Hepatocyte (in vitro differentiated cells): ENCODE results near the gene C5orf58. TPM values are rescaled to one million over a fixed set of nuclear protein-coding genes. Genes with fewer than 3 reads are reported as not detected.

ENCODE experiments used
- DNase-seq: peaks from one replicate; pipeline ENCODE4 v3.0.0-alpha.2; 2016; ENCODE audit warnings: low spot score
- H2AFZ ChIP-seq: fragments of 200-600 bp; sonication (generic); 2 replicates; pipeline ENCODE4 v1.6.0; 2016; ENCODE audit warnings: antibody characterized with exemption, mild to moderate bottlenecking
- H3K27ac ChIP-seq: fragments of 200-600 bp; sonication (generic); 2 replicates; pipeline ENCODE4 v1.5.1; 2016; ENCODE audit warnings: mild to moderate bottlenecking
- H3K27me3 ChIP-seq: fragments of 200-600 bp; sonication (generic); 2 replicates; pipeline ENCODE4 v1.6.1; 2016
- H3K36me3 ChIP-seq: fragments of 200-600 bp; sonication (generic); replicated peaks from 2 replicates; pipeline ENCODE4 v1.5.1; 2016; ENCODE audit warnings: low read depth; ENCODE audit not compliant: insufficient read depth
- H3K4me1 ChIP-seq: fragments of 200-600 bp; sonication (generic); 2 replicates; pipeline ENCODE4 v1.5.1; 2016; ENCODE audit warnings: mild to moderate bottlenecking, moderate library complexity; ENCODE audit not compliant: insufficient read depth
- H3K4me2 ChIP-seq: fragments of 200-600 bp; sonication (generic); 2 replicates; pipeline ENCODE4 v1.6.0; 2016
- H3K4me3 ChIP-seq: fragments of 200-600 bp; sonication (generic); 2 replicates; pipeline ENCODE4 v1.5.1; 2016; ENCODE audit warnings: mild to moderate bottlenecking
- H3K79me2 ChIP-seq: fragments of 200-600 bp; sonication (generic); 2 replicates; pipeline ENCODE4 v1.6.0; 2017; ENCODE audit warnings: mild to moderate bottlenecking
- H3K9me2 ChIP-seq: fragments of 200-600 bp; sonication (generic); replicated peaks from 2 replicates; pipeline ENCODE4 v1.6.0; 2017; ENCODE audit warnings: mild to moderate bottlenecking; ENCODE audit not compliant: insufficient read depth
- H3K9me3 ChIP-seq: fragments of 200-600 bp; sonication (generic); 2 replicates; pipeline ENCODE4 v1.5.1; 2016; ENCODE audit warnings: low read depth, mild to moderate bottlenecking
- H4K20me1 ChIP-seq: fragments of 200-600 bp; sonication (generic); 2 replicates; pipeline ENCODE4 v1.6.0; 2016; ENCODE audit warnings: mild to moderate bottlenecking; ENCODE audit not compliant: insufficient read depth, poor library complexity, severe bottlenecking
- EZH2 ChIP-seq: fragments of 200-600 bp; sonication (generic); IDR thresholded peaks from 2 replicates; pipeline ENCODE4 v1.6.1; 2016; ENCODE audit warnings: antibody characterized with exemption, mild to moderate bottlenecking, borderline replicate concordance
- EZH2phosphoT487 ChIP-seq: fragments of 200-600 bp; sonication (generic); IDR thresholded peaks from one replicate; pipeline ENCODE4 v1.6.1; 2018; ENCODE audit warnings: antibody characterized with exemption, mild to moderate bottlenecking, low read depth, moderate library complexity; ENCODE audit not compliant: unreplicated experiment, severe bottlenecking
- WGBS: methylation state at CpG from one replicate; pipeline ENCODE4 v1.1.6; 2016; ENCODE audit warnings: low lambda C conversion rate; ENCODE audit errors: missing lambda C conversion rate; 5-methylcytosine and 5-hydroxymethylcytosine counted together
- polyA plus RNA-seq: library from polyadenylated mRNA; unstranded; fragments of >200 nt; fragmentation: Nextera tagmentation; extraction: Ambion mirVana; gene quantifications from 2 replicates; pipeline ENCODE4 v1.2.1, GENCODE V29; 2016
- total RNA-seq: library from RNA; depleted of rRNA; stranded (reverse); fragments of >200 nt; gene quantifications from 2 replicates; pipeline ENCODE4 v1.2.3, GENCODE V29; 2014
- TF ChIP-seq, protein P1 (sequence below): fragments of 200-600 bp; sonication (generic); IDR thresholded peaks from 2 replicates; pipeline ENCODE4 v1.5.1; 2016; ENCODE audit warnings: antibody characterized with exemption, mild to moderate bottlenecking; ENCODE audit not compliant: poor library complexity

C5orf58 gene
- total and polyA plus RNA-seq, 2 experiments from 2014 or later = 0.58 TPM; not detected in 1

- H3K4me2 ChIP-seq = no peak overlapping the region
- H3K9me2 ChIP-seq = no peaks in the 10 kb centered on the region
- H3K4me3 ChIP-seq = no peak overlapping the region
- no peaks in the 10 kb centered on the region for H3K9me3 ChIP-seq
- no peaks in the 10 kb centered on the region for H3K36me3 ChIP-seq
- no peak overlapping the region for H2AFZ ChIP-seq
- H3K79me2 ChIP-seq = no peaks in the 10 kb centered on the region
- no peak overlapping the region for H3K27ac ChIP-seq
- no peaks in the 10 kb centered on the region for H3K4me1 ChIP-seq
- H3K27me3 ChIP-seq = no peaks in the 10 kb centered on the region
- no peak for DNase-seq
- TF ChIP-seq EZH2phosphoT487 (no peak), EZH2 (no peak)
- TF ChIP-seq, protein P1, sequence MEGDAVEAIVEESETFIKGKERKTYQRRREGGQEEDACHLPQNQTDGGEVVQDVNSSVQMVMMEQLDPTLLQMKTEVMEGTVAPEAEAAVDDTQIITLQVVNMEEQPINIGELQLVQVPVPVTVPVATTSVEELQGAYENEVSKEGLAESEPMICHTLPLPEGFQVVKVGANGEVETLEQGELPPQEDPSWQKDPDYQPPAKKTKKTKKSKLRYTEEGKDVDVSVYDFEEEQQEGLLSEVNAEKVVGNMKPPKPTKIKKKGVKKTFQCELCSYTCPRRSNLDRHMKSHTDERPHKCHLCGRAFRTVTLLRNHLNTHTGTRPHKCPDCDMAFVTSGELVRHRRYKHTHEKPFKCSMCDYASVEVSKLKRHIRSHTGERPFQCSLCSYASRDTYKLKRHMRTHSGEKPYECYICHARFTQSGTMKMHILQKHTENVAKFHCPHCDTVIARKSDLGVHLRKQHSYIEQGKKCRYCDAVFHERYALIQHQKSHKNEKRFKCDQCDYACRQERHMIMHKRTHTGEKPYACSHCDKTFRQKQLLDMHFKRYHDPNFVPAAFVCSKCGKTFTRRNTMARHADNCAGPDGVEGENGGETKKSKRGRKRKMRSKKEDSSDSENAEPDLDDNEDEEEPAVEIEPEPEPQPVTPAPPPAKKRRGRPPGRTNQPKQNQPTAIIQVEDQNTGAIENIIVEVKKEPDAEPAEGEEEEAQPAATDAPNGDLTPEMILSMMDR = no peak
- no peaks in the 10 kb centered on the region for H4K20me1 ChIP-seq
Observed at GRCh38 chr5:170285181-170285580, 52.4 kb downstream of the C5orf58 start.

GRCh38 chr5:170286386-170286925 is 53.7 kb downstream of the C5orf58 start:
- no peaks in the 10 kb centered on the region for H3K9me3 ChIP-seq
- H2AFZ ChIP-seq = no peak overlapping the region
- no peak overlapping the region for H3K4me3 ChIP-seq
- no peaks in the 10 kb centered on the region for H3K79me2 ChIP-seq
- no peaks in the 10 kb centered on the region for H4K20me1 ChIP-seq
- no peaks in the 10 kb centered on the region for H3K9me2 ChIP-seq
- H3K27ac ChIP-seq = no peak overlapping the region
- DNase-seq = no peak
- H3K4me2 ChIP-seq = no peak overlapping the region
- TF ChIP-seq, protein P1 = no peak
- TF ChIP-seq EZH2 = no peak
- no peaks in the 10 kb centered on the region for H3K4me1 ChIP-seq
- H3K27me3 ChIP-seq = no peaks in the 10 kb centered on the region
- no peaks in the 10 kb centered on the region for H3K36me3 ChIP-seq
- 67% methylated on average over 3 of the region's 3 CpGs for WGBS

DNA sequence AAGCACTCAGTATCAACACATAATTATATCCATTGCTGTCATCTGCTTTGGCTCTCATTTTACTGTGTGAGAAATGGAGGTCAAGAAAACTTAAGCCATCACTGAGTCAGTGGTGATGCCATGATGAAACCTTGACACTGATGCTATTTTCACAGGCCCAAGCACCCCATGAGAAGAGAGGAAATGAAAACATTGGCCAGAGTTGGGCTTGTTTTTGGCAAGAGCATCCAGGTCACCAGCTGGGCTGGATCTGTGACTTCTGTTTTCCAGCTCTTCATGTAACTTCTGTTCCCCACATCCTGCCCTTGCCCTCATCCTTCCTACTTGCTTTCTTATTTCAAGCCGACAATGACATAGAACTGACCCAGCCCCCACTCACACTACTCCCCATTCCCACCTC is 54.7 kb downstream of the C5orf58 start:
- Histone ChIP-seq H3K4me1 (no peaks in the 10 kb centered on the region), H3K79me2 (no peaks in the 10 kb centered on the region), H3K9me2 (no peaks in the 10 kb centered on the region), H3K27ac (no peak overlapping the region), H3K4me2 (no peak overlapping the region), H4K20me1 (no peaks in the 10 kb centered on the region), H3K36me3 (no peaks in the 10 kb centered on the region), H2AFZ (no peak overlapping the region), H3K27me3 (peaks cover 4% of the 10 kb centered on the region), H3K9me3 (no peaks in the 10 kb centered on the region), H3K4me3 (no peak overlapping the region)
- DNase-seq = no peak
- 91% methylated on average over 1 of the region's 1 CpG for WGBS
- TF ChIP-seq EZH2phosphoT487 (no peak), EZH2 (no peak)
- TF ChIP-seq, protein P1 = no peak

GRCh38 chr5:170288151-170288550 is 55.4 kb downstream of the C5orf58 start:
- Histone ChIP-seq H3K4me1 (no peaks in the 10 kb centered on the region), H3K4me2 (no peak overlapping the region), H3K36me3 (no peaks in the 10 kb centered on the region), H2AFZ (no peak overlapping the region), H3K79me2 (no peaks in the 10 kb centered on the region), H3K9me3 (no peaks in the 10 kb centered on the region), H3K27ac (no peak overlapping the region), H3K9me2 (no peaks in the 10 kb centered on the region), H3K27me3 (peaks cover 4% of the 10 kb centered on the region), H4K20me1 (no peaks in the 10 kb centered on the region), H3K4me3 (no peak overlapping the region)
- no peak for DNase-seq
- WGBS = 87% methylated on average over 2 of the region's 2 CpGs
- TF ChIP-seq EZH2 = no peak
- TF ChIP-seq, protein P1 = no peak
- no peak for TF ChIP-seq EZH2phosphoT487
